Panc1 (cell line): Measurements from ENCODE around the gene IPO4.
"Not testable (repeated sequence)": the region's sequence is repeated elsewhere in the genome, so short reads cannot be mapped to it uniquely, and the experiment has no call there.

Source experiments
- CTCF ChIP-seq: fragments of 450-650 bp; IDR thresholded peaks from 2 replicates; pipeline ENCODE4 v1.5.1; 2017; ENCODE audit warnings: mild to moderate bottlenecking
- TCF7L2 ChIP-seq: IDR thresholded peaks from 2 replicates; pipeline ENCODE4 v1.6.1; 2011; ENCODE audit warnings: mild to moderate bottlenecking, low read depth, low read length, inconsistent platforms

- not testable (repeated sequence) for TF ChIP-seq TCF7L2, CTCF
Measured at GRCh38 chr14:24203249-24203886, 14.8 kb upstream of the IPO4 start.
